Mucosa of descending colon (tissue), 3 donors: Measurements from ENCODE around the gene CTNND2. TPM values are rescaled to one million over a fixed set of nuclear protein-coding genes. Genes with fewer than 3 reads are reported as not detected.

Experiments
- ATAC-seq: fragments of 200-7000 bp; cut with Tn5 transposase; one replicate; pipeline ENCODE4 v1.9.1; 2020; ENCODE audit warnings: mild to moderate bottlenecking, moderate library complexity
- DNase-seq, 3 donors: peaks; one replicate each; pipeline ENCODE4 v3.0.0-alpha.2; 2020
- H3K36me3 ChIP-seq: fragments of 200-600 bp; one replicate; pipeline ENCODE4 v1.8.0; 2021; ENCODE audit warnings: low read depth, mild to moderate bottlenecking
- H3K4me1 ChIP-seq: fragments of 200-600 bp; one replicate; pipeline ENCODE4 v1.8.0; 2021; ENCODE audit warnings: low read depth, mild to moderate bottlenecking
- H3K4me3 ChIP-seq: fragments of 200-600 bp; one replicate; pipeline ENCODE4 v1.8.0; 2021; ENCODE audit warnings: mild to moderate bottlenecking
- H3K9me3 ChIP-seq: fragments of 200-600 bp; one replicate; pipeline ENCODE4 v1.8.0; 2021; ENCODE audit warnings: mild to moderate bottlenecking
- CTCF ChIP-seq: fragments of 200-600 bp; IDR thresholded peaks from one replicate; pipeline ENCODE4 v1.8.0; 2022; ENCODE audit warnings: antibody characterized with exemption, mild to moderate bottlenecking
- intact Hi-C, 2 donors: fragments of 100-400 bp; cut with DNase I in 1 of 2; cut with micrococcal nuclease in 1 of 2; formaldehyde crosslinking; loops; one replicate each; pipeline versions ENCODE4 v1.11.0 to v1.11.1; 2022; cut with DNase I, micrococcal nuclease
- total RNA-seq, 3 donors: library from RNA; stranded (reverse); fragmentation: NEBNext Ultra II Directional in 2 of 3; extraction: Animal tissue kit (Norgen Biotek cat#: 25700) in 2 of 3; gene quantifications; one replicate each; pipeline versions ENCODE4 v1.2.1 to v1.2.4, GENCODE V29; 2021 to 2023
- donor health status: DM: no; HTN: no; CAD: no; lungs with moderate emphysema.
- donor health status: DM: no; HTN: no; CAD: no.
- donor health status: DM: no; HTN: yes; CAD: no.

The CTNND2 gene
- total RNA-seq, 3 donors from 2014 or later = 0.70 to 3.4 (median 0.81) TPM

- DNase-seq (no peak), ATAC-seq (no peak)
- no peak overlapping the region for H3K4me3 ChIP-seq
- no peak for TF ChIP-seq CTCF
- no peaks in the 10 kb centered on the region for H3K4me1 ChIP-seq
- intact Hi-C loops = no loop called here
- no peaks in the 10 kb centered on the region for H3K9me3 ChIP-seq
- H3K36me3 ChIP-seq = no peaks in the 10 kb centered on the region
Measured at GRCh38 chr5:11524188-11524587, 380.1 kb downstream of the CTNND2 start.

DNA sequence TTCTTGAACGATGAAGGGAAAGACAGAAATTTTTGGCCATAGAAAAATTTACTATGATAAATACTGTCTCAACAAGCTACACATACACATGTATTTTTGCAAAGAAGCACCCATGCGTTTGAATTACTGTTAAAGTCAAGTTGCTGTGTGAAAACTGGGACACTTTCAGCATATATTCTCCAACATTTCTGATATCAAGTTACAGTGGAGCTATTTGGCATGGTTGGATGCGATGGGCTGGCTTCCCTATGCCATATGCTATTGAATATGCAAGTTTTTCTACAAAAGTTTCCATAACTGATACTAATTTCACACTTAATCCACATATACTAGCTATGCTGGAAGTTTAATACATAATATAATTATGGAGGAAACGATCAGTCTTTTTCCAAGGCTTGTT is 381.4 kb downstream of the CTNND2 start:
- no peaks in the 10 kb centered on the region for H3K4me1 ChIP-seq
- no peak overlapping the region for H3K4me3 ChIP-seq
- ATAC-seq = no peak
- no peaks in the 10 kb centered on the region for H3K36me3 ChIP-seq
- intact Hi-C loops = no loop called here
- H3K9me3 ChIP-seq = no peaks in the 10 kb centered on the region
- no peak for DNase-seq
- TF ChIP-seq CTCF = no peak

GRCh38 chr5:11520241-11520930 is 383.9 kb downstream of the CTNND2 start:
- DNase-seq (no peak), ATAC-seq (no peak)
- no peak for TF ChIP-seq CTCF

GRCh38 chr5:11519236-11519635 is 385.0 kb downstream of the CTNND2 start:
- ATAC-seq (no peak), DNase-seq (no peak)
- H3K36me3 ChIP-seq = no peaks in the 10 kb centered on the region
- no peak overlapping the region for H3K4me3 ChIP-seq
- intact Hi-C loops = no loop called here
- no peaks in the 10 kb centered on the region for H3K4me1 ChIP-seq
- TF ChIP-seq CTCF = no peak
- H3K9me3 ChIP-seq = no peaks in the 10 kb centered on the region

More at GRCh38 chr5:11520241-11520930, 383.9 kb downstream of the CTNND2 start:
- Histone ChIP-seq H3K9me3 (no peaks in the 10 kb centered on the region), H3K4me1 (no peaks in the 10 kb centered on the region), H3K36me3 (no peaks in the 10 kb centered on the region), H3K4me3 (no peak overlapping the region)
- intact Hi-C loops = no loop called here

DNA sequence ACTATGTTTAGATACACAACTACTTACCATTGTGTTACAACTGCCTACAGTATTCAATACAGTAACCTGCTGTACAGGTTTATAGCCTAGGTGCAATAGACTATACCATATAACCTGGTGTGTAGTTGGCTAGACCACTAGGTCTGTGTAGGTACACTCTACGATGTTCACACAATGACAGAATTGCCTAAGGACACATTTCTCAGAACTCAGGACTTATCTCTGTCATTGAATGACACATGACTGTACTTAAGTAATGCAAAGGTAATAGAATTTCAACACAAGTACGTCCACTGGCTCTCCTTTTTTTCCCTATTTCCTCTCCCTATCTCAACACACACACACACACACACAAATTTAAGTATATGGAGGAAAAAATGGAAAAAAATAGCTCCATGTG is 385.6 kb downstream of the CTNND2 start:
- TF ChIP-seq CTCF = no peak
- Histone ChIP-seq H3K9me3 (no peaks in the 10 kb centered on the region), H3K4me1 (no peaks in the 10 kb centered on the region), H3K36me3 (no peaks in the 10 kb centered on the region), H3K4me3 (no peak overlapping the region)
- no peak for DNase-seq
- ATAC-seq = no peak
- intact Hi-C loops = no loop called here
